ENCODE results near the gene CEP131. TPM values are rescaled to one million over a fixed set of nuclear protein-coding genes. Genes with fewer than 3 reads are reported as not detected.

CEP131 gene
- polyA plus RNA-seq, 1 donor from 2014 or later: 21.3 TPM

DNA sequence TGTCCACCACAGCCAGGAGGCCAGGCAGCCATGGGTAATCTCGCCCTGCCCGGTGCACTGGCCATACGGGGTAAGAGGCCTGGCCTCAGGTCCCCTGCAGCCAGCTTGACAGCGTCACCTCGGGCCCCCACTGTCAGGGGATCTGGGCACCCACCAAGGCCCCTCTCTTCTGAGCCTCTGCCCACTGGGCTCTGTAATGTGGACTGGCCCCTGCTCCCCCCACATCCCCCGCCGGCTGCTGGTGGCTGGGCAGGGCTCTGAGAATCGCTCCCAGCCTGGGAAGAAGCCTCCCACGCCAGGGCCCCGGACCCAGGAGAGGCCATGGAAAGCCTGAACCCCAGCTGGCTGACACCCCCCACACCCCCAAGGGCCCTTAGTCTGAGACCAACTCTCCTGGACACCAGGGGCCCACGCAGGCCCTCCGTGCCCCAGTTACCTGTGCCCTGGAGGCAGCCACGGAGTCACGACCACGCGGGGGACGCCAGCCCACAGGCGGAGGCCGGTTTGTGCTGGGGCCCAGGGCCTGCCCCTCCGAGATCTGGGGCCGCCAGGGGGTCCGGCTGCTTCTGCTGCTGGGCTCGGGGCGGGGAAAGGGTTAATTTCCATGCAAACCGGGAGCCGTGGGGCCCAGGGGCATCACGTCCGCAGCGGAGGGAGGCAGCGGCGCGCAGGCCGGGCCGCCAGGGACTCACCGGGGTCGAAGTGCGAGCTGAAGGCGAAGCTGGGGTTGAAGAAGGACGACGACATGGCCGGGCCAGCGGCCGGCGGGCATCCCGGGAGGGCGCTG, 57.3 kb downstream of the CEP131 start, which contains the start of gene PVALEF:
TSS of gene PVALEF (plus strand) at position 262 of the 787 bp plus-strand sequence. CDS start 15,720 bp downstream, outside the sequence.
- Histone ChIP-seq H3K79me2 (replicated peaks; ENCODE audit: insufficient read depth, low read length) (no peaks in the 10 kb centered on the region), H3K27me3 (ENCODE audit: insufficient read depth, low read depth, low read length) (no peaks in the 10 kb centered on the region), H3K4me2 (ENCODE audit: low read length) (peak within 1 kb of the TSS; percentile 70), H3F3A (ENCODE audit: insufficient read depth, low read length, poor library complexity, severe bottlenecking) (no peaks in the 10 kb centered on the region), H3K9ac (ENCODE audit: low read length) (peak within 1 kb of the TSS; percentile 78), H3K4me3 (ENCODE audit: low read length) (peak within 1 kb of the TSS; percentile 80), H3K9me3 (ENCODE audit: low read length) (no peaks in the 10 kb centered on the region), H3K9me2 (ENCODE audit: insufficient read depth, low read length) (no peaks in the 10 kb centered on the region), H3K27ac (ENCODE audit: low read length) (peak within 1 kb of the TSS; percentile 44), H3K36me3 (ENCODE audit: insufficient read depth, low read length) (no peaks in the 10 kb centered on the region), H4K20me1 (ENCODE audit: insufficient read depth) (no peaks in the 10 kb centered on the region), H2AFZ (ENCODE audit: low read depth, low read length) (peak within 1 kb of the TSS; percentile 40)
- TF ChIP-seq, protein P1, sequence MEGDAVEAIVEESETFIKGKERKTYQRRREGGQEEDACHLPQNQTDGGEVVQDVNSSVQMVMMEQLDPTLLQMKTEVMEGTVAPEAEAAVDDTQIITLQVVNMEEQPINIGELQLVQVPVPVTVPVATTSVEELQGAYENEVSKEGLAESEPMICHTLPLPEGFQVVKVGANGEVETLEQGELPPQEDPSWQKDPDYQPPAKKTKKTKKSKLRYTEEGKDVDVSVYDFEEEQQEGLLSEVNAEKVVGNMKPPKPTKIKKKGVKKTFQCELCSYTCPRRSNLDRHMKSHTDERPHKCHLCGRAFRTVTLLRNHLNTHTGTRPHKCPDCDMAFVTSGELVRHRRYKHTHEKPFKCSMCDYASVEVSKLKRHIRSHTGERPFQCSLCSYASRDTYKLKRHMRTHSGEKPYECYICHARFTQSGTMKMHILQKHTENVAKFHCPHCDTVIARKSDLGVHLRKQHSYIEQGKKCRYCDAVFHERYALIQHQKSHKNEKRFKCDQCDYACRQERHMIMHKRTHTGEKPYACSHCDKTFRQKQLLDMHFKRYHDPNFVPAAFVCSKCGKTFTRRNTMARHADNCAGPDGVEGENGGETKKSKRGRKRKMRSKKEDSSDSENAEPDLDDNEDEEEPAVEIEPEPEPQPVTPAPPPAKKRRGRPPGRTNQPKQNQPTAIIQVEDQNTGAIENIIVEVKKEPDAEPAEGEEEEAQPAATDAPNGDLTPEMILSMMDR (IDR thresholded peaks at IDR 0.05; ENCODE audit: poor library complexity, severe bottlenecking): peak; percentile 20
- TF ChIP-seq MXI1 (conservative IDR thresholded peaks at IDR 0.05; ENCODE audit: poor library complexity, severe bottlenecking): peak; percentile 40
- TF ChIP-seq SMC3 (conservative IDR thresholded peaks at IDR 0.05; ENCODE audit: poor library complexity): no peak

GRCh38 chr17:81164371-81165245, 58.2 kb downstream of the CEP131 start:
- H4K20me1 ChIP-seq (ENCODE audit: insufficient read depth): no peaks in the 10 kb centered on the region
- no peaks in the 10 kb centered on the region for H3K9me3 ChIP-seq (ENCODE audit: low read length)
- H3K27ac ChIP-seq (ENCODE audit: low read length): no peak overlapping the region
- H2AFZ ChIP-seq (ENCODE audit: low read depth, low read length): no peak overlapping the region
- peak overlapping the region; percentile 70 for H3K4me2 ChIP-seq (ENCODE audit: low read length)
- no peaks in the 10 kb centered on the region for H3K27me3 ChIP-seq (ENCODE audit: insufficient read depth, low read depth, low read length)
- no peaks in the 10 kb centered on the region for H3K9me2 ChIP-seq (ENCODE audit: insufficient read depth, low read length)
- H3K4me3 ChIP-seq (ENCODE audit: low read length): peak overlapping the region; percentile 80
- no peaks in the 10 kb centered on the region for H3K79me2 ChIP-seq (replicated peaks; ENCODE audit: insufficient read depth, low read length)
- no peaks in the 10 kb centered on the region for H3F3A ChIP-seq (ENCODE audit: insufficient read depth, low read length, poor library complexity, severe bottlenecking)
- TF ChIP-seq, protein P1 (IDR thresholded peaks at IDR 0.05; ENCODE audit: poor library complexity, severe bottlenecking): no peak
- no peak for TF ChIP-seq EP300 (conservative IDR thresholded peaks at IDR 0.05; ENCODE audit: poor library complexity, severe bottlenecking)
- TF ChIP-seq TAF1 (IDR thresholded peaks at IDR 0.05; ENCODE audit: low read depth): no peak
- no peak for TF ChIP-seq SMC3 (conservative IDR thresholded peaks at IDR 0.05; ENCODE audit: poor library complexity)
- no peak for TF ChIP-seq POLR2AphosphoS5 (IDR thresholded peaks at IDR 0.05)
- TF ChIP-seq RAD21 (conservative IDR thresholded peaks at IDR 0.05): no peak
- TF ChIP-seq EZH2 (IDR thresholded peaks at IDR 0.05; ENCODE audit: borderline replicate concordance, insufficient read depth, low read length, poor library complexity, severe bottlenecking): no peak
- TF ChIP-seq REST (IDR thresholded peaks at IDR 0.05; ENCODE audit: borderline replicate concordance): no peak
- no peak for TF ChIP-seq MXI1 (conservative IDR thresholded peaks at IDR 0.05; ENCODE audit: poor library complexity, severe bottlenecking)
- peak overlapping the region; percentile 78 for H3K9ac ChIP-seq (ENCODE audit: low read length)
- H3K36me3 ChIP-seq (ENCODE audit: insufficient read depth, low read length): no peaks in the 10 kb centered on the region
